HL-60 (cell line): Measurements from ENCODE around the gene INTS7.
"Not testable (repeated sequence)": the region's sequence is repeated elsewhere in the genome, so short reads cannot be mapped to it uniquely, and the experiment has no call there.

Source experiments
- CTCF ChIP-seq: IDR thresholded peaks from one replicate; pipeline ENCODE4 v1.5.1; 2011; ENCODE audit warnings: low read length, control low read depth, inconsistent platforms; ENCODE audit not compliant: insufficient read depth
- GABPA ChIP-seq: IDR thresholded peaks from 2 replicates; pipeline ENCODE4 v1.6.1; 2012; ENCODE audit warnings: low read depth
- POLR2AphosphoS5 ChIP-seq: IDR thresholded peaks from 2 replicates; pipeline ENCODE4 v1.6.1; 2012; ENCODE audit warnings: low read depth

- not testable (repeated sequence) for TF ChIP-seq CTCF, POLR2AphosphoS5, GABPA
These were observed 81.8 kb downstream of the INTS7 start for GRCh38 chr1:211953543-211953942.
